HFF-Myc (cell line): ENCODE data around the gene ISCA2.

ENCODE experiments used
- DNase-seq: peaks from one replicate; pipeline ENCODE4 v3.0.0-alpha.2; 2011; ENCODE audit warnings: low read depth; ENCODE audit errors: extremely low read depth
- H3K4me3 ChIP-seq: replicated peaks from 2 replicates; pipeline ENCODE4 v1.5.1; 2011; ENCODE audit warnings: low read depth, mild to moderate bottlenecking, control low read depth, low read length
- CTCF ChIP-seq: IDR thresholded peaks from 2 replicates; pipeline ENCODE4 v1.5.1; 2012; ENCODE audit warnings: mild to moderate bottlenecking, low read depth, low read length, control low read depth; ENCODE audit errors: missing control alignments

Gene ISCA2

GRCh38 chr14:74501691-74502090 lies 8.1 kb downstream of the ISCA2 start:
- TF ChIP-seq CTCF: no peak
- DNase-seq: no peak
- H3K4me3 ChIP-seq: no peak overlapping the region

DNA sequence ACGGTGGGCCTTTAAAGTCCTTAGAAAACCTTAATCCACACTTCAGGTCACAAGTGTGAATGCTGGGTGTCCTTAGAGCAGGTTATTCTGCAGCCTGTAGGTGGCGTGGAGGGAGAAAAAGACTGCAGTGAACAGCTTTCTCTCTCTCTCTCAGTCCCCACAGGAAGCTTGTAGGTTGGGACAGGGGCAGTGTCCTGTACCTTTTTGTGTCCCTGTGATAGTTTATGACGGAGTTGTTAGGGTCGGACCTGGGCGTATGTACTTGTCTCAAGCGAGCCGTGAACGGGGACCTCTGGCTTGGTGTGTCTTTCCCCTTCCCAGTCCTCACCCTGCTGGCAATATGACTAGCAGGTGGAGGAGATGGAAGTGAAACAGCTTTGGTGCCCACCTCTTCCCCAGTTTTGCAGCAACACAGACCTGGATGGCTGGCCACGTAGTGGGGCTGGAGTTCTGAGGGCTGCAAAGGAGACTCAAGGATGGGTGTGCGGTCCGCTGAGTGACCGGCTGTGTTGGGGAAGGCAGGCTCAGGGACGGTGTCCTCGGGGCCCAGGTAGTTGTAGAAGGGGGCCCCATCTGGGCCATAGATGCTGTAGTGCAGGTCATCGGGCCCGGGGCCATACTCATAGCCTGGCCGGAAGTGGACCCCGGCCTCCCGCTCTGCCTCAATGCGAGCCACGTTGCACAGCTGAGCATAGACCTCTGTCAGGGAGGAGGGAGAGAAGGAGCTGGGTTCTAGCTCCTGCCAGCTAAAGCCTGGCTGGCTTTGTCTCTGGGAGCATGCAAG lies 8.9 kb downstream of the ISCA2 start:
- no peak for DNase-seq
- H3K4me3 ChIP-seq: no peak overlapping the region
- peak; percentile 61 for TF ChIP-seq CTCF

GRCh38 chr14:74503291-74503937 lies 9.8 kb downstream of the ISCA2 start:
- no peak for DNase-seq
- no peak for TF ChIP-seq CTCF
- H3K4me3 ChIP-seq: no peak overlapping the region

DNA sequence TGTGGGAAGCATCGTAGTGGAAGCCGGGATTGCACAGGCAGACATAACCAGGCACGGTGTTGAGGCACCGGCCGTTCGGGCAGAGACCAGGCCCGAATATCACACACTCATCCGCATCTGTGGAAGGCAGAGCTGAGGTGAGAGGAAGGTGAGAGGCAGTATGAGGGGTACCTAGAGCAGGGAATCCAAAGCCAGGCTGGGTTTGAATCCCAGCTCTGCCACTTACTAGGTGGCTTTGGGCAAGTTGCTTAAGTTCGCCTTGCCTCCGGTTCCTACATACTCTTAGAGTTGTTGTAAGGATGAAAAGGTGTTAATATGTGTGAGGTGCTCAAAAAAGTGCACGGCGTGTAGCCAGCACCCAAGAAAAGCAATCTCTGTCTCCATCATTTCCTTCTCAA lies 10.4 kb downstream of the ISCA2 start:
- DNase-seq: no peak
- no peak overlapping the region for H3K4me3 ChIP-seq
- TF ChIP-seq CTCF: no peak

GRCh38 chr14:74504412-74504811 lies 10.8 kb downstream of the ISCA2 start:
- TF ChIP-seq CTCF: no peak
- no peak for DNase-seq
- no peak overlapping the region for H3K4me3 ChIP-seq

DNA sequence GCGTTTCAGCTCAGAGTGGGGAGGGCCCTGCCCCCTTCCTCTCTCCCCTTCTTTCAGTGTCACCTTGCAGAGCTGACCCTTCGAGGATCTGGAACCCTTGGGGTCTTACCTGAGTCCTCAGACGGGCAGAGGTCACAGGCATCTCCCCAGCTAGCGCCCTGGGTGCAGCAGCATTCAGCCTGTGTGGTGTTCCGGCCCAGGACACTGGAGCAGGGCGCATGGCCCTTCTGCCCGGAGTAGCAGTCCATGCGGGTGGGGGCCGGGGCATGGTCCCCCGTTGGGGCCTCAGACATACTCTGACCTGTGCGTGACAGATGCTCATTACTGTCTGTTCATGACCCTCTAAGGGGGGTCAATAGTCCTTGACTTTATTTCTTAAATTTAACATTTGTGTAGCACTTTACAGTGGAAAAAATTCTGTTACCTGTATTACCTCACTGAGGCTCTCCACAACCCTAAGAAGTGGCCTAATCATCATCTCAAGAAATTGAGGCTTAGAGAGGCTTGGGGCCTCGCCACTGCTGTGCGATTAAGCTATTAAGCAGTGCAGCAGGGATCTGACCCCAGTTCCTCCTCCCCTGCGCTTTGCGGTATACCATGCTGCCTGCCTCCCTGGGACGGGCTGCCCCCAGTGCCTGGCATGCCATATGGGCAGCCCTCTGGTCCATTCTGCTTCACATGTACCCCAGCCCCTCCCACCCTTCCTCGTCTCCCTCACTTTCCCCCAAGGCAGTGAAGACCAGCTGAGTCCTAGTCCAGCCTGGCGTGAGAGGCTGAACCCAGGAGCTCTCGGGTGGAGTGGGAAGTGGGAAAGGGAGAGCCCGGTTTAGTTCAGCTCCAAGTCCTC lies 11.5 kb downstream of the ISCA2 start:
- no peak overlapping the region for H3K4me3 ChIP-seq
- DNase-seq: no peak
- TF ChIP-seq CTCF: no peak
